ENCODE data around the gene CASP9. TPM values are rescaled to one million over a fixed set of nuclear protein-coding genes. Genes with fewer than 3 reads are reported as not detected.
"Not testable (repeated sequence)": the region's sequence is repeated elsewhere in the genome, so short reads cannot be mapped to it uniquely, and the experiment has no call there.

The CASP9 gene
- total and polyA plus RNA-seq, 4 donors = 7.6 to 25.3 (median 9.3) TPM

- H3K4me3 ChIP-seq (ENCODE audit: low read length in 2 of 2) = no peak overlapping the region
- H3K27ac ChIP-seq (ENCODE audit: low read depth in 1 of 2, low read length in 2 of 2) = no peak overlapping the region
- intact Hi-C loops (cut with DNase I) = no loop called here
- no peak for ATAC-seq (ENCODE audit: low FRiP score)
- no peaks in the 10 kb centered on the region for H3K4me1 ChIP-seq (ENCODE audit: control insufficient read depth in 1 of 2, insufficient read depth in 2 of 2, low read length in 2 of 2)
- H3K27me3 ChIP-seq (ENCODE audit: control insufficient read depth in 1 of 2, insufficient read depth in 2 of 2, low read length in 1 of 2) = no peaks in the 10 kb centered on the region
- peaks cover 0 to 7% of the 10 kb centered on the region in 2 donors for H3K36me3 ChIP-seq (ENCODE audit: control insufficient read depth in 1 of 2, insufficient read depth in 2 of 2, low read length in 1 of 2)
- 72 to 78% methylated on average over 5 of the region's 5 CpGs for WGBS, 2 donors
- no peaks in the 10 kb centered on the region for H3K9me3 ChIP-seq (ENCODE audit: control insufficient read depth, low read length)
- no peak for DNase-seq
Measured at GRCh38 chr1:15492596-15492995, 31.4 kb downstream of the CASP9 start.

- H3K9me3 ChIP-seq (ENCODE audit: control insufficient read depth, low read length); intact Hi-C loops (cut with DNase I); H3K27me3 ChIP-seq (ENCODE audit: control insufficient read depth in 1 of 2, insufficient read depth in 2 of 2, low read length in 1 of 2); ATAC-seq (ENCODE audit: low FRiP score); DNase-seq; H3K27ac ChIP-seq (ENCODE audit: low read depth in 1 of 2, low read length in 2 of 2); H3K4me1 ChIP-seq (ENCODE audit: control insufficient read depth in 1 of 2, insufficient read depth in 2 of 2, low read length in 2 of 2); H3K36me3 ChIP-seq (ENCODE audit: control insufficient read depth in 1 of 2, insufficient read depth in 2 of 2, low read length in 1 of 2); H3K4me3 ChIP-seq (ENCODE audit: low read length in 2 of 2): not testable (repeated sequence)
- 93 to 96% methylated on average over 4 of the region's 4 CpGs for WGBS, 2 donors
Measured at GRCh38 chr1:15491010-15491409, 33.0 kb downstream of the CASP9 start.

GRCh38 chr1:15489052-15489736, 34.8 kb downstream of the CASP9 start:
- H3K27ac ChIP-seq (ENCODE audit: low read depth in 1 of 2, low read length in 2 of 2) = no peak overlapping the region
- ATAC-seq (ENCODE audit: low FRiP score) = no peak
- 80 to 85% methylated on average over 11 to 13 of the region's 13 CpGs for WGBS, 2 donors

GRCh38 chr1:15488371-15488770, 35.6 kb downstream of the CASP9 start:
- WGBS, 2 donors = 92 to 94% methylated on average over 3 of the region's 3 CpGs
- no peak overlapping the region for H3K4me3 ChIP-seq (ENCODE audit: low read length in 2 of 2)
- intact Hi-C loops (cut with DNase I) = no loop called here
- H3K4me1 ChIP-seq (ENCODE audit: control insufficient read depth in 1 of 2, insufficient read depth in 2 of 2, low read length in 2 of 2) = no peaks in the 10 kb centered on the region
- H3K27me3 ChIP-seq (ENCODE audit: control insufficient read depth in 1 of 2, insufficient read depth in 2 of 2, low read length in 1 of 2) = no peaks in the 10 kb centered on the region
- no peak overlapping the region for H3K27ac ChIP-seq (ENCODE audit: low read depth in 1 of 2, low read length in 2 of 2)
- ATAC-seq (ENCODE audit: low FRiP score) (no peak), DNase-seq (no peak)
- H3K9me3 ChIP-seq (ENCODE audit: control insufficient read depth, low read length) = no peaks in the 10 kb centered on the region
- peaks cover 0 to 3% of the 10 kb centered on the region in 2 donors for H3K36me3 ChIP-seq (ENCODE audit: control insufficient read depth in 1 of 2, insufficient read depth in 2 of 2, low read length in 1 of 2)

More at GRCh38 chr1:15489052-15489736, 34.8 kb downstream of the CASP9 start:
- Histone ChIP-seq H3K4me1 (ENCODE audit: control insufficient read depth in 1 of 2, insufficient read depth in 2 of 2, low read length in 2 of 2) (no peaks in the 10 kb centered on the region), H3K27me3 (ENCODE audit: control insufficient read depth in 1 of 2, insufficient read depth in 2 of 2, low read length in 1 of 2) (no peaks in the 10 kb centered on the region), H3K4me3 (ENCODE audit: low read length in 2 of 2) (no peak overlapping the region), H3K36me3 (ENCODE audit: control insufficient read depth in 1 of 2, insufficient read depth in 2 of 2, low read length in 1 of 2) (peaks cover 0 to 5% of the 10 kb centered on the region in 2 donors), H3K9me3 (ENCODE audit: control insufficient read depth, low read length) (no peaks in the 10 kb centered on the region)
- intact Hi-C loops (cut with DNase I) = no loop called here
- DNase-seq = no peak

- DNase-seq; H3K4me3 ChIP-seq (ENCODE audit: low read length in 2 of 2); H3K9me3 ChIP-seq (ENCODE audit: control insufficient read depth, low read length); H3K27me3 ChIP-seq (ENCODE audit: control insufficient read depth in 1 of 2, insufficient read depth in 2 of 2, low read length in 1 of 2); H3K36me3 ChIP-seq (ENCODE audit: control insufficient read depth in 1 of 2, insufficient read depth in 2 of 2, low read length in 1 of 2); ATAC-seq (ENCODE audit: low FRiP score); H3K27ac ChIP-seq (ENCODE audit: low read depth in 1 of 2, low read length in 2 of 2); H3K4me1 ChIP-seq (ENCODE audit: control insufficient read depth in 1 of 2, insufficient read depth in 2 of 2, low read length in 2 of 2); intact Hi-C loops (cut with DNase I): not testable (repeated sequence)
- 96 to 97% methylated on average over 17 of the region's 17 CpGs for WGBS, 2 donors
Measured at GRCh38 chr1:15486844-15487610, 37.0 kb downstream of the CASP9 start.

- Histone ChIP-seq H3K4me3 (ENCODE audit: low read length in 2 of 2) (no peak overlapping the region), H3K36me3 (ENCODE audit: control insufficient read depth in 1 of 2, insufficient read depth in 2 of 2, low read length in 1 of 2) (peaks cover 0 to 3% of the 10 kb centered on the region in 2 donors), H3K27me3 (ENCODE audit: control insufficient read depth in 1 of 2, insufficient read depth in 2 of 2, low read length in 1 of 2) (no peaks in the 10 kb centered on the region), H3K9me3 (ENCODE audit: control insufficient read depth, low read length) (no peaks in the 10 kb centered on the region), H3K27ac (ENCODE audit: low read depth in 1 of 2, low read length in 2 of 2) (no peak overlapping the region), H3K4me1 (ENCODE audit: control insufficient read depth in 1 of 2, insufficient read depth in 2 of 2, low read length in 2 of 2) (no peaks in the 10 kb centered on the region)
- intact Hi-C loops (cut with DNase I) = no loop called here
- DNase-seq = no peak
- no peak for ATAC-seq (ENCODE audit: low FRiP score)
- 94 to 98% methylated on average over 6 of the region's 6 CpGs for WGBS, 2 donors
Measured at GRCh38 chr1:15485636-15486035, 38.4 kb downstream of the CASP9 start.

- WGBS, 2 donors = 95 to 96% methylated on average over 6 of the region's 6 CpGs
- ATAC-seq (ENCODE audit: low FRiP score); intact Hi-C loops (cut with DNase I); H3K4me3 ChIP-seq (ENCODE audit: low read length in 2 of 2); H3K4me1 ChIP-seq (ENCODE audit: control insufficient read depth in 1 of 2, insufficient read depth in 2 of 2, low read length in 2 of 2); H3K27me3 ChIP-seq (ENCODE audit: control insufficient read depth in 1 of 2, insufficient read depth in 2 of 2, low read length in 1 of 2); H3K36me3 ChIP-seq (ENCODE audit: control insufficient read depth in 1 of 2, insufficient read depth in 2 of 2, low read length in 1 of 2); DNase-seq; H3K27ac ChIP-seq (ENCODE audit: low read depth in 1 of 2, low read length in 2 of 2); H3K9me3 ChIP-seq (ENCODE audit: control insufficient read depth, low read length): not testable (repeated sequence)
Measured at GRCh38 chr1:15484443-15484842, 39.6 kb downstream of the CASP9 start.

- H3K4me1 ChIP-seq (ENCODE audit: control insufficient read depth in 1 of 2, insufficient read depth in 2 of 2, low read length in 2 of 2) = no peaks in the 10 kb centered on the region
- ATAC-seq (ENCODE audit: low FRiP score) (no peak), DNase-seq (no peak)
- intact Hi-C loops (cut with DNase I) = no loop called here
- WGBS, 2 donors = 83 to 85% methylated on average over 2 of the region's 2 CpGs
- H3K9me3 ChIP-seq (ENCODE audit: control insufficient read depth, low read length) = no peaks in the 10 kb centered on the region
- H3K4me3 ChIP-seq (ENCODE audit: low read length in 2 of 2) = no peak overlapping the region
- H3K27ac ChIP-seq (ENCODE audit: low read depth in 1 of 2, low read length in 2 of 2) = no peak overlapping the region
- H3K36me3 ChIP-seq (ENCODE audit: control insufficient read depth in 1 of 2, insufficient read depth in 2 of 2, low read length in 1 of 2) = peaks cover 0 to 3% of the 10 kb centered on the region in 2 donors
- H3K27me3 ChIP-seq (ENCODE audit: control insufficient read depth in 1 of 2, insufficient read depth in 2 of 2, low read length in 1 of 2) = no peaks in the 10 kb centered on the region
Measured at GRCh38 chr1:15483971-15484370, 40.0 kb downstream of the CASP9 start.
